ENCODE measurements around the gene RPS15.
"Not testable (repeated sequence)": the region's sequence is repeated elsewhere in the genome, so short reads cannot be mapped to it uniquely, and the experiment has no call there.

The RPS15 gene

DNA sequence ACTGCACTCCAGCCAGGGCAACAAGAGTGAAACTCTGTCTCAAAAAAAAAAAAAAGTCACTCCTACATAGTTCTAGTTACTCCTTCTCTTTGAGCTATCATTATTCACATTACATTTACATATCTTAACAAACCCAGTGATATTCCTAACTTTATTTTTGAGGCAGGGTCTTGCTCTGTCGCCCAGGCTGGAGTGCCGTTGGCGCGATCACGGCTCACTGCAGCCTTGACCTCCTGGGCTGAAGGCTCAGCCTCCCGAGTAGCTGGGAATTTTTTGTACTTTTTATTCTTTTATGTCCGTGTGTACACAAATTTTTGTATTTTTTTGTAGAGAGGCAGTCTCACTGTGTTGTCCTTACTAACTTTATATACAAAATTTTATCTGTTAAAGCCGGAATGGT lies 587 bp upstream of the RPS15 start:
- no peak for DNase-seq

DNA sequence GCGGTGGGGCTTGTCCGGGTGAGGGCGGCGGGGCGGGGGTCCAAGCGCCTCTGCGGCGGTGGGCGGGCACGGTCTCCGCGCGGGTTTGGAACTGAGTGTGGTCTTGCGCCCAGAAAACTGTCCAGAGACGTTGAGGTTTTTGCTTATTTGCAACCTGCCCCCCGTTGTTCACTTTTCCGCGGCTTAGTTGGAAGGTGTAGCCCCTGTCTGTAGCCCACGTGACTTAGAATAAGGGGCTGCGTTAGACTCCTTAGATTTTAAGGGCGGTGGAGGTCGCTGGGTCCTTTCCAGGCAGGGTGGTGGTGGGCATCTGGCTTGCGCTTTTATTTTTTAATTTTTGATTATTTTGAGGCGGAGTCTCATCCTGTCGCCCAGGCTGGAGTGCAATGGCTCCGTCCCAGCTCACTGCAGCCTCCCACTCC lies 748 bp downstream of the RPS15 start:
- no peak for DNase-seq

DNA sequence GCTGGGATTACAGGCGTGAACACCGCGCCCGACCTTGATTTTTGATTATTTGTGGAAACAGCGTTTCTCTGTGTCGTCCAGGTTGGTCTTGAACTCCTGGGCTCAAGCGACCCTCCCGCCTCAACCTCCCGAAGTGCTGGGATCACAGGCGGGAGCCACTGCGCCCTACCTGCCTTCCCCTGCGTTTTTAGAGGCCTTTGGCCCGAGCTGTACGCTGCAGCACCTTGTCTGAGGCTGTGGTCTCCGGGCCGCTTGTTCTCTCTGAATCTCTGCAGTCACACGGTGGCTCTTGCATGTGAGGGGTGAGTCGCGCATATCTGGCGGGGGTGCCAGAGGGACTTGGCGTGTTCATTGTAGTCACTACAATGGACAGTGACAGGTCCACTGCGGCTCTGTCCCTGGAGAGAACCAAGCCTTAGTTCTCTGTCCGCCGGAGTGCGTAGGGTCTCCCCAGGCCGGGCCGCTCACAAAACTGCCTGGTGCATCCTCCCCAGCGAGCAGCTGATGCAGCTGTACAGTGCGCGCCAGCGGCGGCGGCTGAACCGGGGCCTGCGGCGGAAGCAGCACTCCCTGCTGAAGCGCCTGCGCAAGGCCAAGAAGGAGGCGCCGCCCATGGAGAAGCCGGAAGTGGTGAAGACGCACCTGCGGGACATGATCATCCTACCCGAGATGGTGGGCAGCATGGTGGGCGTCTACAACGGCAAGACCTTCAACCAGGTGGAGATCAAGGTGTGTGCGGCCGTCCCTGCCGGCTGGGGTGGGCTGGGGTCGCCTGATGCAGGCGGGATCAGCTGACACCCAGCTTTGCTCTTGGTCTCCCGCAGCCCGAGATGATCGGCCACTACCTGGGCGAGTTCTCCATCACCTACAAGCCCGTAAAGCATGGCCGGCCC lies 1.6 kb downstream of the RPS15 start:
- DNase-seq: not testable (repeated sequence)

DNA sequence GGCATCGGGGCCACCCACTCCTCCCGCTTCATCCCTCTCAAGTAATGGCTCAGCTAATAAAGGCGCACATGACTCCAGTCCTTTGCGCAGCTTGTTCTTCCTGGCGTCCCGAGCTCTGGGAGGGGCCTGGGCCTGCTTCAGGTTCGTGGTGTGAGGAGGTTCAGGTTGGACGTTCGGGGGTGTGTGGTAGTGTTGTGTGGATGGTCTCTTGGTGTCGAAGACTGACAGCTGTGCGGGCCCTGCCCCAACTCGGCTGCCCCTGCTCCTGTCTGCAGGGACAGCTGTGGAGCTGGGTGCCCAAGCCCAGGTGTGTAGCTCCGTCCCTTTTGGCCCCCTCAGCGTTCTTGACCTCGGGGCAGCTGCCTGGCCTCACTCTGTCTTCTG lies 2.2 kb downstream of the RPS15 start:
- DNase-seq: no peak

DNA sequence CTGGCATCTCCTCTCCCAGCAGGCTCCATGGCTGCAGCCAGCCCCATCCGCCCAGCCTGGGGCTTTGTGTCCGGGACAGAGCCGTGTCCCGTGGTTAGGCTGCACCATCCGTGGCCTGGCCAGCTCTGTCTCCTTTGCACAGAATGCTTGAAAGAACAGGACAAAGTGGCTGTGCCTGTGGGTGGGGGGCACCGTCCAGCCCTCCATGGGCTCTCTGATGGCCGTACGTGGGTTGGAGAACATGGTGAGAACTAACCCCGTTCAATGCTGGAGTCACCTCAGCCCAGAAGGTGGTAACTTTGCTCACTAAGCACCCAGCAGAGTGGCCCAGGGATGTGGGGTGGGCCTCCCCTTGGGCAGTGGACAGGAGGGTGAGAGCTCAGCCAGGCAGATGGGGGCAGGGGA lies 2.8 kb downstream of the RPS15 start:
- DNase-seq: no peak

DNA sequence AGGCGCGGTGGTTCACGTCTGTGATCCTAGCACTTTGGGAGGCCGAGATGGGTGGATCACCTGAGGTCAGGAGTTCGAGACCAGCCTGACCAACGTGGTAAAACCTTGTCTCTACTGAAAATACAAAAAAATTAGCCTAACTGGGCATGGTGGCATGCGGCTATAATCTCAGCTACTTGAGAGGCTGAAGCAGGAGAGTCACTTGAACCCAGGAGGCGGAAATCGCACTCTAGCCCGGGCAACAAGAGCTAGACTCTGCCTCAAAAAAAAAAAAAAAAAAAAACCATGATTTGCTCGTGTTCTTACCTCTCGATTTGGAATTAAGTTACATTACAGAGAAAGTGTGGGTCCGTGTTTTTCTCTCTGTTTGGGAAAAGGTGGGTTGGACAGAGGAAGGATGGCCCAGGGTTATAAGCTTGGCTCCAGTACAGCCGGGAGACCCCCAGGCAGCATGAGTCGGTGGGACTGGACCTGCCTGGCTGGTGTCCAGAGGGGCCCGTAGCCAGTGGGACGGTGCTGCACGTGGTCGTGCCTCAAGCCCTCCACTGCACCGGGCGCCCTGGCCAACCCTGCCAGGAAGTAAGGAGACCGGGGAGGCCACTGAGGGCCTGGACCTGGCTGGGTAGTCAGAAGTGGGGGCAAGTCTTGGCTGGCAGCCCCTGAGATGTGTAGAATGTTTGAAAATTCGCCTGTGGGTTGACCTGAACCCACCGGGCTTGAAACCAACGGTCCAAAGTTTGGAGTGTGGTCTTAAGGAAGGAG lies 3.7 kb downstream of the RPS15 start:
- no peak for DNase-seq

DNA sequence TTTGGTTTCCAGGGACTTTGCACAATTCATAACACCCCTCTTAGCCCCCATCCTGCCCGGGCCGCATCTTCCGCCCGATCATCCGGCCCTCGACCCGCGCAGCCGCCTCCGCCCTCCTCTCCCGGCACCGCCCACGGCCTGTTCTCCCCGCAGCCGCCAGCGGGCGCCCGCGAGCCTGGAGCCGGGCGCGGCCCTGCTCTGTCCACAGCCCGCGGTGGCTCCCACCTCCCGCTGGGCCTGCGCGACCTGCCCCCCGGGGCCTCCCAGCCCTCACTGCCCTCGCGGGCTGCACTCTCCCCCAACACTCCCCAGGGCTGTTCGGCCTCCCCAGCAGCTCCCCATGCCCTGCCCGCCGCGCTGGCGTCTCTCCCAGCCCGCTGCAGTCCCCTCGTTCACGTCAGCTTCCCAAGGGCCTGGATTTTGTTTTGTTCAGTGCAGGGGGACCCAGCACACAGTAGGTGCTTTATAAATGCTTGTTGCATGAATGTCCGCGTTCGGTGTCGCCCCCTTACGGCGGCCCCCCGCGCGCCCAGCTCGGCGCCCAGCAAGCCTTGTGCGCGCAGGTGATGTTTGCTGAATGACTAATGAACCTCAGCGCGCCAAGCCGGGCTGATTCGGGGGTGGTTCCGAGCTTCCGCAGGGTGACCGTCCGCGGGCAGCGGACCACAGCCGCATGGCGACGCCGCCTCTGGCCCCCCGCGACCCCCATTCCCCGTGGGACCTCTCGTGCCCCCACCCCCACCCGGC lies 7.2 kb downstream of the RPS15 start:
- peak; percentile 20 for DNase-seq

DNA sequence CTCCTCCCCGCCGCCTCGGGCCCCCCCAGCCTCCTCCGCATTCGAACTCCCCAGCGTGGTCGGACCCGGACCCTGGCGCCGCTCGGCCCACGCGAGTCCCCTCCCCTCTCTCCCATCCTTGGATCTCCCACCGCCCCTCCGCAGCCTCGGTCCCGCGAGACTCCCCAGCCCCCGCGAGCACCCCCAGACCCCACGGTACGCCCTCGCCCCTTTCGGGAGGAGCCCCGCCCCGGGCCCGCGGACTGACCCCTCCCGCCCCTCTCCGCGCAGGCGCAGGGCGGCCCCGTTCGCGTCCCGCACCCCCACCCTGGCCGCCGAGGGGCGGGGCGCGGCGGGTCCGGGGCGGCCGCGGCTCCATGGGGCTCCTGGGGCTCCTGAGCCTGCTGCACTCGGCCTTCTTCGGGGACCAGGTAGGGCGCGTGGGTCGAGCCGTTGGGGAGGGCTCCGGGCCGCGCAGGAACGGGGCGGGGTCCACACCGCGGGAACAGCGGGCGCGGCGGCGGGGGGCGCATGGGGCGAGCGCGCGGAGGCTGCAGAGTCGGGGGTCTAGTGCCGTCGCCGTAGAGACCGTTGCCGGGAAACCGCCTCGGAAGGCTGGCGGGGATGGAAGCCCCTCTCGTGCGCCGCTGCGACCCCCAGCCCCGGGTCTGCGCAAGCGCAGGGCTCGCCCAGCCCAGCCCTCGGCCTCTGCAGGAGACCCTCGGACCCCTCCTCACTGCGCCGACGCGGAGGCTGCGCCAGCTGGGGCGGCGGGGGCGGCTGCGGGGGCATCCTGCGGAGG lies 7.9 kb downstream of the RPS15 start:
- peak; percentile 21 for DNase-seq

DNA sequence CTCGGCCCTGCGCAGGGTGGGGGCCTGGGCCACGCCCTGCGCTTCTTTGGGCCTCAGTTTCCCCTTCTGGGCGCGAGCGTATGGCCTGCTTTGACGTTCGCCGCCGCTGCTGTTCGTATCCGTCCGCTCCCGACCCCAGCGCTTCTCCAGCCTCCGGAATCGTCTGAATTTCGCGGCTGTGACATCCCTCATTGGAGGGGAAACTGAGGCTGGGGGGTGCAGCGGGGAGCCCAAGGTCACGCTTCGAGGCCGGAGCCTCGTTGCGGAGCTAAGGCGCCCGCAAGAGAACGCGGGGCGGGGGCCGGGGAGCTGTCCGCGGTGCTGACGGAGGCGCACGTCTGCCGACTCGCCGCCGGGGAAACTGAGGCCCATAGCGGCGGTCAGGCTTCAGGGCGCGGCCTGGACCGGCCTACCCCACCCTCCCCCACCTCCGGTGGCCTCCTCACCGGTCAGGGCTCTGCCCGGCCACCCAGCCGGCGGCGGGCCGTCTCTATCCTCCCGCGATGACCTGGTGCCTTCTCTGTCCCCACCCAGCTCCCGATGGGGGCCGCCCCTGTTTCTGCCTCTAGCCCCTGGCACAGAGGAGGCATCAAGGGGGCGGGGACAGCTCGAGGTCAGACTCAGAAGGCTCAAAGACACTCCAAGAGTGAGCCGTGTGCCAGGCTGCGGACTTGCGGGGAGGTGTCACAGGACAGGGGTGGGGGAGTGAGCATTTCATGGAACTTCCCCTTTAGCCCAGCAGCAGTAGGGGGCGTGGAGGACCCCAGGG lies 8.7 kb downstream of the RPS15 start:
- no peak for DNase-seq

DNA sequence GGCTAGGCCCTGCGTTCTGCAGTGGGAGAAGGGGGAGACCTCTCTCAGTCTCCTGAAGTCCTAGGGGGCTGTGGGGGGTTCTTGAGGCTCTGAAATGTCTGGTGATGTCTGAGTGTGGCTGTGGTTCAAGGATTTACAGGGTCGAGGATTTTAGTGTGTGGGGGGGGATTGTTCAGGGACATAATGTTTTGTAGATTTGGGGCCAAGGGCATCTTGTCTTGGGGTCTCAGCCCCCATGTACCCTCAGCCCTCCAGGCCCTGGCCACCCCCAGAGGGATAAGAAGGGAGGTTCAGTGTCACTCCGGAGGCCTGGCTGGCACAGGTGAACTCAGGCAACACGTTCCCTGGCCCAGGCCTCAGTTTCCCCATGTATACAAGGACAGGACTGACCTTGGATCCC lies 9.3 kb downstream of the RPS15 start:
- DNase-seq: no peak

DNA sequence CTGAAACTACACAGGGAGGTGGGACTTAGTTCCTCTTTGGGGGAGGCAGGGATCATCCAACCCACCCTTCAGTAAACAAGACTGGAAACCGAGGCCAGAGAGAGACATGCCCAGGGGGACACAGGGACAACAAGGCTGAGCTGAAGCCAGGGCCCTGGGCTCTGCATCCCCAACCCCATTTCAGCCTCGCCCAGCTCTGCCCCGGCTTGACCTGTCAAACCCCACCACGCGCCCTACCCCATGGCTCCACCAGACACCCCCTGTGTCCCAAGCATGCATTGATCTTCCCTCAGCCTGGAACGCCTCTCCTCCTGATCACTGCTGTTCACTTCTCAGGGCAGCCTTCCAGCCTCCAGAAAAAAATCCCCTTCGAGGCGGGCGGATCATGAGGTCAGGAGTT lies 9.7 kb downstream of the RPS15 start:
- no peak for DNase-seq

DNA sequence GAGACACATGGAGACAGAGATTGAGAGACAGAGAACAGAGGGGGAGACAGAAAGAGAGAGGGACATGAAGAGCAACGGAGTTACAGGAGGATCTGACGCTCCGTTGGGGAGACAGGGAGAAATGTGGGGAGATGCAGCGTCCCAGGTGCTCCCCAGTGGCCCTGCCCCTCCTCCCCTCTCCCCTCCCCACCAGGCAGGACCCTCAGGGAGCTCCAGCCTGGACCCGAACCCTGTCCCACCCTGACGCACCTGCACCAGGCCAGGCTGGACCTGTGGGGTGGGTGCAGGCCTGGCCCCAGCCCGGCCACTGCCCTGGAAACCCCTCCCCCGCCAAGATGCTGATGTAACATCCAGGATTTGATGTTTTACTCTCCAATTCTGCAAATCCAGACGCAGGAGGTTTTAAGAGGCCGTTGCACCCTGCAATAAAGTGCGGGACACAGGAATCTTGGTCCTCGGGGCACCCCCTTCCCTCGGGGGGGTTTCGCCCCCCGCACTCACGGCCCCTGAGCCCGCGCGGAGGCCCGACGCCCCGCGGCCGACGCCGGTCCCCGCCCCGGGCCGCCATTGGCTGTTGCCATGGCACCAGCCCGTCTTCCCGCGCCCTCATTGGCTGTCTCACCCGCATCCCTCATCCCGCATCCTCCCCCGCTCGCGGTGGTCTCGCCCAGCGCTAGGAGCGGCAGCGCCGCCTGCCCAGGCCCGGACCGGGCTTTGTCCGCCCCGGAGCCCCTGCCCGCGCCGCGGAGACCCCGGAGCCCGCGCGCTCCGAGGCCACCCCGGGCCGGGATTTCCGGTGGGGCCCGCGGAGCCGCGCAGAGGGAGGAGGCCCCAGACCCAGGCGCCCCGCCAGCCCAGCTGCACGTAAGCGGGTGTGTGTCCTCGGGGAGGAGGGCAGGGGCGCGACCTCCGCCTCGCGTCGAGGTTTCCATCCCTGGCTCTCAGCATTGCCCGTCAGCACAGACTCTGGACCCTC lies 11.6 kb downstream of the RPS15 start, which contains the start of gene APC2:
TSS of gene APC2 (plus strand) at position 655 of the 976 bp plus-strand sequence. CDS start 2,881 bp downstream, outside the sequence.
- peak; percentile 34 for DNase-seq

DNA sequence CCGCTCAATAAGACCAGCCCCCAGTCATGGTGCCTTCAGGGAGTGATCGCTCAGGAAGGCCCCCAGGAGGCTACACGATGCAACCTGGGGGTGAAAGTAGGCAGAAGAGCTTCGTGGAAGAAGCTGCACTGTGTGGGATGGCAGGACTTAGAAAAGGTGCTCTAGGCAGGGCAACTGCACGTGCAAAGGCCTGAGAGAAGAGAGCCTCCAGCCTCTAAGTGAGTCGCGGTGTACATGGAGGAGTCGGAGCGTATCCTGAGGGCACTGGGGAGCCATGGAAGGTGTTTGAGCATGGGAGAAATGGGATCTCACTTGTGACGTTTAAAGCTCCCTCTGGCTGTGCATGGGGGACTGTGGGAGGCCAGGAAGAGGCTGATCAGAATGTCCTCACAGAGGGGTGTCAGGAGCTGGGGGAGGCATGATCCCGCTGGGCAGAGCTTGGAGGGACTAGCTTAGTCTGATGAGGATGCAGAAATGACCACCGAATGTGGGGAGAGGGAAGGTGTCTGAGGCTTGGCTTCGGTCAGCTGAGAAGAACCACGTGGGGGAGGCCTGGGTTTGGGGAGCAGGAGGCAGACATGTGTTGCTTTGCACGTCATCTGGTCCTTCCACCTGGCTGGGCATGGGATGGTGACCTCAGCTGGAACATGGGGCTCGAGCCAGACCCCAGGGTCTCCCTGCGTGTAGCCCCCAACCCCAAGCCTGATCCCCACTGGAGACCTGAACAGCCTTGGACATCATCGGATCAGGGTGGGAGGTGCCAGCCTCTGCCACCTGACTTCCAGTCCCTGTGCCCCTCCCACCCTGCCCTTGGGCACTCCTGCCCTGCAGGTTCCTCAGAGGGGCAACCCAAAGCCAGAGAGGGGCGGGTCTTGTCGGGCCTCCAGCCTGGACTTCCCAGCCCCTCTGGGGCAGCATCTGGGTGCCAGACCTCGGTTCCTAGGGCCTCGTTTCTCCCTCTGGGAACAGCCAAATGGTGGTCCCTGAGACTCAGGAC lies 12.8 kb downstream of the RPS15 start:
- DNase-seq: no peak

DNA sequence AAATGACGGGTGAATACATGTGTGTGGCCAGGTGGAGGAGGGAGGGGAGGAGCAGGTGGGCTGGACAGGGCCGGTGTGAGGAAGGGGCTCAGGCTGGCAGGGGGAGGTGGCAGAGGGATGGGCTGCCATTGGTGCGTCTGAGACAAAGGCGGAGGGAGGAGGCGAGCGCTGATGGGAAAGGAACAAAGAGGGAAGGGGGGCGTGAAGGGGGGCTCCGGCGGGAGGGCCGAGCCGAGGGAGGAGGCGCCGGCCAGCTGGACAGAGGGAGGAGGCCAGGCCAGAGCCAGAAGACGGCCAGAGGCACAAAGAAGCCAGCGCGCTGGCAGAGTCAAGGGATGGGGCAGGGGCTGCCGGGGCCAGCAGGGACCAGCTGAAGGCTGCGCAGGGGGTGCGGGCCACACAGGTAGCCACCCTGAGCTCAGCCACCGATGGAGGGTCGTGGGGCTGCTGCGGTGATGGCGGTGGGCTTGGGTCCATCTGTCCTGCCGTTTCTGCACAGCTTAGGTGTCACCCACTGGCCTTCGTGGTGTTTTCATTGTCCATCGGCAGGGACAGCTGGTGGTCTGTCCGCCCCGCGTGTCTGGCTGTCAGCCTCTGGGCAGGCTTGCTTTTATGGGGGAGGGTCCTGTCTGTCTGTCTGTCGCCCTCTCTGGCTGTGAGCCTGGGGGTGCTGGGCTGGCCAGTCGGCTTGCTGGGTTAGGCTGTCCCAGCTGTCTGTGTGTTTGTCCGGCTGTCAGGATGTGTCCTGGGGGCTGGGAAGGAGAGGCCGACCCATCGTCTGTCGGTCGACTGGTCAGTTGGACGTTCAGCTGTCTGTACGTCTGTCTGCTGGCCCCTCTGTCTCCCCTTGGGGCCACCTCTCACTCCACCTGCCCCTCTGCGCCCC lies 14.0 kb downstream of the RPS15 start:
- no peak for DNase-seq

DNA sequence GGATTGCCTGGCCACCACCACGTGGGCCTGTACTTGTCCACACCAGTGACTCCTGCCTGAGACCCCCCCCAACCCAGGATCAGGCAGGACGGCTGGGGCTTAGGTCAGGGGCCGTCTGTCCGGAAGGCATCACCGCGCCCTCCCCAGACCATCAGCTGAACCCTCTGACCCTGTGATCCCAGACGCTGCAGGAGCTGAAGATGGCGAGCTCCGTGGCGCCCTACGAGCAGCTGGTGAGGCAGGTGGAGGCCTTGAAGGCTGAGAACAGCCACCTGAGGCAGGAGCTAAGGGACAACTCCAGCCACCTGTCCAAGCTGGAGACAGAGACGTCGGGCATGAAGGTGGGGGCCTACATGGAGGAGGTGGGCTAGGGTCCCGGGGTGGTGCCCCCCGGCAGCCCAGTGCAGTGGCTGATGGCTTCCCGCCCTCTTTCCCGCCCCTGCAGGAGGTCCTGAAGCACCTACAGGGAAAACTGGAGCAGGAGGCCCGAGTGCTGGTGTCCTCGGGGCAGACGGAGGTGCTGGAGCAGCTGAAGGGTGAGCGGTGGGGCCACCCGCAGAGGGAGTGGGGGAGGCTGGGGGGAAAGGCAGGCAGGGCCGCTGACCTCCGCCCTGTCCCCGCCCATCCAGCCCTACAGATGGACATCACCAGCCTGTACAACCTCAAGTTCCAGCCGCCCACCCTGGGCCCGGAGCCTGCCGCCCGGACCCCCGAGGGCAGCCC lies 14.8 kb downstream of the RPS15 start:
- no peak for DNase-seq

DNA sequence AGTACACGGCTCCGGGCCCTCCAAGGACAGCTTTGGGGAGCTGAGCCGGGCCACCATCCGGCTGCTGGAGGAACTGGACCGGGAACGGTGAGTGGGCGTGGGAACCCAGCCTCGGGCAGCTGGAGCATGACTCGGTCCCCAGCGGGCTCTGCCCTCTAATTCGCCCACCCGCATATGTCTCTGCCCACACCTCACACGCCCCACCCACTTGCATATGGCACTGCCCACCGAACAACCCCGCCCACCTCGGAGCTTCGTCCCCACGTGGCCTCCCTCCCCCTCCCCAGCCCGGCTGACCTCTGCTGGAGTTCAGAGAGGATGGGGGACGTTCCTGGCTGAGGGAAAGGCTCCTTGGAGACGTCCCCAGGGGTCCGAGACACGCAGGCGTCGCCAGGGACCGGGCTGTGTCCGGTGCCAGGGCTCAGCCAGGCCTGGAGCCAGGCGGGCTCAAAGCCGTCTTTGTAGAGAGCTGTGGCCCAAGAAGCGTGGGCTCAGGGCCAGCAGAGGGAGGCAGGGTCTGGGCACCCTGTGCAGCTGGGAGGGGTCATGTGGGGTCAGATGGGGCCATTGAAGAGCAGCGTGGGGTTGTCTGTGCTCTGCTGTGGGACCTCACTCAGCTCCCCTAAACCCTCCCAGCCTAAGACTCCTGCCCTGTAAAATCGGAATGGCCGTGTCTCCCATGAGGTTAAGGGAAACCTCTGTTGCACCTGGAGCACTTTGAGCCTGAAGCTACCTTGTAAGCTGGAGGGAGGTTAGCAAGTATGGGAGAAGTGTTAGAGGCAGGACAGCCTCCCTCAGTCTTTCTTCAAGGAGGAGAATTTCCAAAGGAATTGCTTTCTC lies 15.5 kb downstream of the RPS15 start:
- no peak for DNase-seq

DNA sequence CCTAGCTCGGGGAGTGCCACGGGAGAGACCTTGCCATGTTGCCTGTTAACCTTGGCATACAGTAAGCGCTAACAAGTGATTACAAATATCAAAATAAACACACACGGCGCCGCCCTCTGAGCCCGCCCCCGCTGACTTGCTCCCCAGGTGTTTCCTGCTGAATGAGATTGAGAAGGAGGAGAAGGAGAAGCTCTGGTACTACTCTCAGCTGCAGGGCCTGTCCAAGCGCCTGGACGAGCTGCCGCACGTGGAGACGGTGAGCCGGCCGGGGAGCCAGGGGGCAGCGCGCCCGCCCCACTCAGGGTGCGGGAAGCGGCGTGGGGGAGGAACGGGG lies 16.8 kb downstream of the RPS15 start:
- no peak for DNase-seq
